ENCODE results near the gene INSR.

GRCh38 chr19:7138402-7138801 is 155.8 kb downstream of the INSR start:
- TF ChIP-seq CTCF (IDR thresholded peaks at IDR 0.05) (no peak), ZBTB43 (CRISPR knock-in tag; IDR thresholded peaks at IDR 0.05) (no peak)

Data from WTC11 (cell line).